GM10266 (cell line): ENCODE measurements around the gene RASSF5.

Experiments
- DNase-seq: peaks from one replicate; pipeline ENCODE4 v3.0.0; 2012; ENCODE audit errors: extremely low spot score
- CTCF ChIP-seq: IDR thresholded peaks from 2 replicates; pipeline ENCODE4 v1.5.1; 2012; ENCODE audit warnings: mild to moderate bottlenecking, low read depth; ENCODE audit not compliant: control insufficient read depth, insufficient read depth; ENCODE audit errors: missing control alignments

The RASSF5 gene

GRCh38 chr1:206563367-206564207, 56.3 kb downstream of the RASSF5 start:
- TF ChIP-seq CTCF, result no peak

GRCh38 chr1:206565995-206566394, 58.7 kb downstream of the RASSF5 start:
- no peak for TF ChIP-seq CTCF
- DNase-seq, result no peak

More at GRCh38 chr1:206563367-206564207, 56.3 kb downstream of the RASSF5 start:
- no peak for DNase-seq

- TF ChIP-seq CTCF, result no peak
- DNase-seq, result no peak
Observed at GRCh38 chr1:206566999-206567398, 59.7 kb downstream of the RASSF5 start.

GRCh38 chr1:206568256-206568655, 60.9 kb downstream of the RASSF5 start:
- DNase-seq, result no peak

GRCh38 chr1:206568779-206569352, 61.5 kb downstream of the RASSF5 start:
- no peak for TF ChIP-seq CTCF
- no peak for DNase-seq

More at GRCh38 chr1:206568256-206568655, 60.9 kb downstream of the RASSF5 start:
- TF ChIP-seq CTCF, result no peak

GRCh38 chr1:206569556-206569955, 62.2 kb downstream of the RASSF5 start:
- TF ChIP-seq CTCF, result no peak

GRCh38 chr1:206570529-206570928, 63.2 kb downstream of the RASSF5 start:
- no peak for TF ChIP-seq CTCF
- DNase-seq, result no peak

More at GRCh38 chr1:206569556-206569955, 62.2 kb downstream of the RASSF5 start:
- no peak for DNase-seq
